ENCODE measurements around the gene PLEKHH2. TPM values are rescaled to one million over a fixed set of nuclear protein-coding genes. Genes with fewer than 3 reads are reported as not detected.

The PLEKHH2 gene
- polyA plus RNA-seq, 3 donors: 18.4 to 66.9 (median 64.8) TPM

- DNase-seq: no peak
Observed at GRCh38 chr2:43810452-43810851, 173.4 kb downstream of the PLEKHH2 start.

DNA sequence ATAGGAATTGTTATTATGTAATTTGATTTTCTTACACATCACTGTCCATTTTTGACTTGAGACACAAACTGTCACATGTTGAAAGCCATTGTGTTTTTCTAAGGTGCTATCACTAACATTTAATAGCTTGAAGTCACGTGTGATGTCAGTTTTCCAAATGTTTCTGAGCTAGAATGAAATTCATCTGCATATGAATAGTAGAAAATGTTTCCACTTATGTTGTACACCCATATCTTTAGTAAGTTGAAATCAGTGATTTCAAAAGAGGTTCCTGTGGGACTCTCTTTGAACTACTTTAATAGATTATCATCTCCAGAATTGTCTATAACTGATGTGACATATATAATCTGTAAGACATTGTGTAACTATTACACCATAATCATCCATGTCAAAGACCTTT, 173.8 kb downstream of the PLEKHH2 start:
- no peak for DNase-seq

DNA sequence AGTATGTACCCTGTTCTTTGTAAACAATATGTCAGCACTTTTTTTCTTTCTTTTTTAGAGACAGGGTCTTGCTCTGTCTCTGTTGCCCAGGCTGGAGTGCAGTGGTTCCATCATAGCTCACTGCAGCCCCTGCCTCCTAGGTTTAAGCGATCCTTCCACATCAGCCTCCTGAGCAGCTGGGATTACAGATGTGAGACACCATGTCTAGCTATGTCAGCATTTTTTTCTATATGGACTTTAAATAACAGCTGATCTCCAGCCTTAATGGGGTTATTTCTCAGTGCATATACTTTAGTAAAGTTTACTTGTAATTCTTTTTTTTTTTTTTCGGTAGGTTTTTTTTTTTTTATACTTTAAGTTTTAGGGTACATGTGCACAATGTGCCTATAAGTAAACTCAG, 174.9 kb downstream of the PLEKHH2 start:
- no peak for DNase-seq

- no peak for DNase-seq
Observed at GRCh38 chr2:43812947-43813346, 175.9 kb downstream of the PLEKHH2 start.

DNA sequence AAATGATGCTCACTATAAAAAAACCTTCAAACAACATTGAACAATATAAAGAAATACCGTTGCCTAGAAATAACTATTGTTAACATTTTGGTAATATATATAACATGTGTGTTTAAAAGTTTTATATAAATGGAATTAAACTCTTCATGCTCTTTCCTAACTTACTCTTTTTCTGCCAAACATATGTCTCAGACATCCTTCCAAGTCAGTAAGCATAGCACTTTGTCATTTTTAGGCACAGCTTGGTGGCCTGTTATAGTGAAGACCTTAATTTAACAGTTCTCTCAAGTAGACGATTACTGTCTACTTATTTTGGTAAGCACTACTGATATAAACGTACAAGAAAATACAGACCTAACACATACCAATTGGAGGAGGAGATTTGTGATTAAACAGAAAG, 177.7 kb downstream of the PLEKHH2 start:
- no peak for DNase-seq

Other genes with a start within 250 kb of the PLEKHH2 start
- 10 to 100 TPM; 32.4 to 42.0 (median 39.2) TPM for gene THADA, start 41.2 kb upstream of the PLEKHH2 start, polyA plus RNA-seq (ENCODE audit: insufficient read length in 3 of 3)
- gene C1GALT1C1L, start 39.2 kb downstream of the PLEKHH2 start, polyA plus RNA-seq (ENCODE audit: insufficient read length in 3 of 3): 1 to 10 TPM; 2.8 to 3.7 (median 3.0) TPM
- 10 to 100 TPM; 49.2 to 96.6 (median 82.6) TPM for gene DYNC2LI1, start 136.8 kb downstream of the PLEKHH2 start, polyA plus RNA-seq (ENCODE audit: insufficient read length in 3 of 3)
- gene ABCG5, start 201.6 kb downstream of the PLEKHH2 start, polyA plus RNA-seq (ENCODE audit: insufficient read length in 3 of 3): under 1 TPM; 0.40 to 0.84 (median 0.75) TPM
- gene ABCG8, start 201.7 kb downstream of the PLEKHH2 start, polyA plus RNA-seq (ENCODE audit: insufficient read length in 3 of 3): 1 to 10 TPM in 2 of 3 donors, under 1 TPM in 1; 0.84 to 1.3 (median 1.1) TPM

Measured in renal pelvis (tissue), 4 donors.